Astrocyte (in vitro differentiated cells and primary cell): ENCODE measurements around the gene LBX2. TPM values are rescaled to one million over a fixed set of nuclear protein-coding genes. Genes with fewer than 3 reads are reported as not detected.

Experiments used
- DNase-seq: peaks from one replicate; pipeline ENCODE4 v3.0.0-alpha.2; 2010; ENCODE audit warnings: low read depth
- FAIRE-seq: peaks from 2 replicates; lab custom pipeline; 2011; peaks lifted over from hg19 to GRCh38; lab: Jason Lieb, UNC
- H2AFZ ChIP-seq: 2 replicates; pipeline ENCODE4 v1.6.0; 2012; ENCODE audit warnings: low read depth, low read length, inconsistent platforms
- H3K27ac ChIP-seq: 2 replicates; pipeline ENCODE4 v1.5.1; 2011; ENCODE audit warnings: low read depth, low read length, inconsistent platforms
- H3K27me3 ChIP-seq: 2 replicates; pipeline ENCODE4 v1.6.0; 2011; ENCODE audit warnings: low read length, inconsistent platforms; ENCODE audit not compliant: insufficient read depth
- H3K36me3 ChIP-seq: 2 replicates; pipeline ENCODE4 v1.5.1; 2011; ENCODE audit warnings: low read length, inconsistent platforms; ENCODE audit not compliant: insufficient read depth
- H3K4me1 ChIP-seq: 2 replicates; pipeline ENCODE4 v1.5.1; 2011; ENCODE audit warnings: low read length, inconsistent platforms; ENCODE audit not compliant: insufficient read depth
- H3K4me2 ChIP-seq: 2 replicates; pipeline ENCODE4 v1.6.0; 2012; ENCODE audit warnings: low read length, inconsistent platforms
- H3K4me3 ChIP-seq: 2 replicates; pipeline ENCODE4 v1.5.1; 2011; ENCODE audit warnings: low read depth, mild to moderate bottlenecking, low read length, inconsistent platforms; ENCODE audit not compliant: insufficient read depth
- H3K79me2 ChIP-seq: 2 replicates; pipeline ENCODE4 v1.6.0; 2012; ENCODE audit warnings: mild to moderate bottlenecking, low read length, inconsistent platforms; ENCODE audit not compliant: insufficient read depth
- H3K9ac ChIP-seq: 2 replicates; pipeline ENCODE4 v1.6.0; 2012; ENCODE audit warnings: mild to moderate bottlenecking, low read length, inconsistent platforms
- H3K9me3 ChIP-seq: 2 replicates; pipeline ENCODE4 v1.5.1; 2012; ENCODE audit warnings: low read depth, mild to moderate bottlenecking, low read length, inconsistent platforms; ENCODE audit not compliant: insufficient read depth
- H4K20me1 ChIP-seq: 2 replicates; pipeline ENCODE4 v1.6.0; 2012; ENCODE audit warnings: low read length, inconsistent platforms; ENCODE audit not compliant: insufficient read depth
- H3K27ac Mint-ChIP-seq: one replicate; pipeline ENCODE4 v1.8.0; 2021; ENCODE audit warnings: mild to moderate bottlenecking, mixed read lengths; ENCODE audit not compliant: unreplicated experiment
- H3K27me3 Mint-ChIP-seq: one replicate; pipeline ENCODE4 v1.8.0; 2021; ENCODE audit warnings: low read depth, mixed read lengths; ENCODE audit not compliant: unreplicated experiment
- H3K36me3 Mint-ChIP-seq: one replicate; pipeline ENCODE4 v1.8.0; 2021; ENCODE audit warnings: low read depth, mixed read lengths; ENCODE audit not compliant: unreplicated experiment
- H3K4me1 Mint-ChIP-seq: one replicate; pipeline ENCODE4 v1.8.0; 2021; ENCODE audit warnings: low read depth, mixed read lengths; ENCODE audit not compliant: unreplicated experiment
- H3K4me3 Mint-ChIP-seq: one replicate; pipeline ENCODE4 v1.8.0; 2021; ENCODE audit warnings: mild to moderate bottlenecking, moderate library complexity, mixed read lengths; ENCODE audit not compliant: unreplicated experiment
- H3K9me3 Mint-ChIP-seq: one replicate; pipeline ENCODE4 v1.8.0; 2021; ENCODE audit warnings: mild to moderate bottlenecking, mixed read lengths; ENCODE audit not compliant: unreplicated experiment
- EZH2 ChIP-seq: IDR thresholded peaks from 2 replicates; pipeline ENCODE4 v1.6.1; 2012; ENCODE audit warnings: mild to moderate bottlenecking, low read length, inconsistent platforms; ENCODE audit not compliant: insufficient read depth
- total RNA-seq: library from RNA; stranded (reverse); gene quantifications from 2 replicates; pipeline ENCODE4 v1.2.1, GENCODE V29; 2021
- TF ChIP-seq, protein P1 (sequence below): IDR thresholded peaks from 2 replicates; pipeline ENCODE4 v1.5.1; 2011; ENCODE audit warnings: low read depth, mild to moderate bottlenecking, inconsistent platforms, low read length, moderate library complexity; ENCODE audit not compliant: insufficient read depth

LBX2 gene
- total RNA-seq, 1 donor from 2014 or later, result 1.0 TPM

DNA sequence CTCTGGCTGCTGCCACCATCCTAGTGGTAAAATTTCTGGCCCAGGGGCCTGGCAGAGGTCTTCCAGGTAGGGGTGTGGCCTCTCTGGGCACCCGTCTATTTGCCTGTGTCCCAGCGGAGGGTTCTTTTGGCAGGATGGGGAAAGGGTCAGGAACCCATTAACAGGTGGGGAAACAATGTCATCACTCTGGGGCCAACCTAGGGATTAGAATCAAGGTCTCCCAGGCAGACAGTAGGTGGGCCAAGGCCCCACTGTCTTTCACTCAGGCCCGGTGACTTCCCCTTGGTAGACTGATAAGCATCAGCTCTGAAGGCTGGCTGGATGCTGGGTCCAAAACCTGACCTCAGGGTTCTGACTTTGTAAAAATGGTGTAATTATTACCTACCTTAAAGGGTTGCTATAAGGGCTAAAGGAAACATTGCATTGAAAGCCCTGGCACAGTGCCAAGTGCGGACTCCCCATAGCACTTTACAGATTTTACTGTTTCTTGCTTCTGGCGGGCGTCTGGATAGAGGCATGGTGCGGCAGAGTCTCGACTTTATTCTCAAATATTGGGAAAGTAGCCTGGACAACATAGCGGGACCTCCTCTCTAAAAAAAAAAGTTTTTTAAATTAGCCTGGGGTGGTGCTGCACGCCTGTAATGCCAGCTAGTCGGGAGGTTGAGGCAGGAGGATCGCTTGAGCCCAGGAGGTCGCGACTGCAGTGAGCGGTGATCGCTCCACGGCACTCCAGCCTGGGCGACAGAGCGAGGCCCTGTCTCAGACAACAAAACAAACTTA, 2.2 kb downstream of the LBX2 start:
- peak overlapping the region; percentile 85 for H3K4me2 ChIP-seq

DNA sequence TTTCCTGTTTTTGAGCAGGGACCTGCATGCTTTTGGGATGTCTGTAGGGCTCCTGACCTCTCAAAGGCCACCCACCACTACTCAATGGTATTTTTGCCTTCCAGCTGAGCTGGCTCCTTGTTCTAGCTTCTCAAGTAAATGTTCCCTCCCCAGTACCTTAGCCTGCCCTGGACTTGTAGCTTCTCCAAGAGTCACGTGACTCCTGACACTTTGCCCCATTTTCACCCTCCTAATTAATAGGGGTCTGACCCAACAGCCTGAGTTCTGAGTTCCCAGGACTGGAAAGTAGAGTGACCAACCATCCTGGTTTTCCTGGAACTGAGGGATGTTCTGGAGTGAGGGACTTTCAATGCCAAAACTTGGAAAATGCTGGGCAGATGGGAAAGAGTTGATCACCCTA, 4.0 kb downstream of the LBX2 start:
- Histone ChIP-seq H3K9ac (no peak overlapping the region), H4K20me1 (no peaks in the 10 kb centered on the region), H3K27ac (no peak overlapping the region), H3K4me3 (no peak overlapping the region), H3K4me1 (peaks cover 18% of the 10 kb centered on the region), H2AFZ (no peak overlapping the region), H3K79me2 (no peaks in the 10 kb centered on the region), H3K9me3 (no peaks in the 10 kb centered on the region), H3K4me2 (no peak overlapping the region), H3K36me3 (peaks cover 6% of the 10 kb centered on the region), H3K27me3 (peaks cover 32% of the 10 kb centered on the region)
- no peaks in the 10 kb centered on the region for H3K9me3 Mint-ChIP-seq
- peaks cover 30% of the 10 kb centered on the region for H3K36me3 Mint-ChIP-seq
- H3K4me1 Mint-ChIP-seq, result peaks cover 14% of the 10 kb centered on the region
- TF ChIP-seq EZH2, result no peak
- no peak overlapping the region for H3K27ac Mint-ChIP-seq
- FAIRE-seq, result no peak
- peaks cover 44% of the 10 kb centered on the region for H3K27me3 Mint-ChIP-seq
- H3K4me3 Mint-ChIP-seq, result no peak overlapping the region
- DNase-seq, result no peak

More for the DNA sequence above, 2.2 kb downstream of the LBX2 start:
- Mint-ChIP-seq H3K4me3 (peak overlapping the region; percentile 34), H3K9me3 (no peaks in the 10 kb centered on the region), H3K4me1 (peaks cover 14% of the 10 kb centered on the region), H3K27ac (peak overlapping the region; percentile 66), H3K27me3 (peaks cover 62% of the 10 kb centered on the region), H3K36me3 (peaks cover 15% of the 10 kb centered on the region)
- peaks cover 18% of the 10 kb centered on the region for H3K4me1 ChIP-seq
- TF ChIP-seq EZH2, result no peak
- TF ChIP-seq, protein P1, sequence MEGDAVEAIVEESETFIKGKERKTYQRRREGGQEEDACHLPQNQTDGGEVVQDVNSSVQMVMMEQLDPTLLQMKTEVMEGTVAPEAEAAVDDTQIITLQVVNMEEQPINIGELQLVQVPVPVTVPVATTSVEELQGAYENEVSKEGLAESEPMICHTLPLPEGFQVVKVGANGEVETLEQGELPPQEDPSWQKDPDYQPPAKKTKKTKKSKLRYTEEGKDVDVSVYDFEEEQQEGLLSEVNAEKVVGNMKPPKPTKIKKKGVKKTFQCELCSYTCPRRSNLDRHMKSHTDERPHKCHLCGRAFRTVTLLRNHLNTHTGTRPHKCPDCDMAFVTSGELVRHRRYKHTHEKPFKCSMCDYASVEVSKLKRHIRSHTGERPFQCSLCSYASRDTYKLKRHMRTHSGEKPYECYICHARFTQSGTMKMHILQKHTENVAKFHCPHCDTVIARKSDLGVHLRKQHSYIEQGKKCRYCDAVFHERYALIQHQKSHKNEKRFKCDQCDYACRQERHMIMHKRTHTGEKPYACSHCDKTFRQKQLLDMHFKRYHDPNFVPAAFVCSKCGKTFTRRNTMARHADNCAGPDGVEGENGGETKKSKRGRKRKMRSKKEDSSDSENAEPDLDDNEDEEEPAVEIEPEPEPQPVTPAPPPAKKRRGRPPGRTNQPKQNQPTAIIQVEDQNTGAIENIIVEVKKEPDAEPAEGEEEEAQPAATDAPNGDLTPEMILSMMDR, result no peak
- H4K20me1 ChIP-seq, result no peaks in the 10 kb centered on the region
- H3K27ac ChIP-seq, result no peak overlapping the region
- FAIRE-seq, result no peak
- DNase-seq, result no peak
- no peak overlapping the region for H3K4me3 ChIP-seq
- no peak overlapping the region for H2AFZ ChIP-seq
- peaks cover 42% of the 10 kb centered on the region for H3K27me3 ChIP-seq
- no peaks in the 10 kb centered on the region for H3K9me3 ChIP-seq
- no peaks in the 10 kb centered on the region for H3K79me2 ChIP-seq
- no peak overlapping the region for H3K9ac ChIP-seq
- no peaks in the 10 kb centered on the region for H3K36me3 ChIP-seq

DNA sequence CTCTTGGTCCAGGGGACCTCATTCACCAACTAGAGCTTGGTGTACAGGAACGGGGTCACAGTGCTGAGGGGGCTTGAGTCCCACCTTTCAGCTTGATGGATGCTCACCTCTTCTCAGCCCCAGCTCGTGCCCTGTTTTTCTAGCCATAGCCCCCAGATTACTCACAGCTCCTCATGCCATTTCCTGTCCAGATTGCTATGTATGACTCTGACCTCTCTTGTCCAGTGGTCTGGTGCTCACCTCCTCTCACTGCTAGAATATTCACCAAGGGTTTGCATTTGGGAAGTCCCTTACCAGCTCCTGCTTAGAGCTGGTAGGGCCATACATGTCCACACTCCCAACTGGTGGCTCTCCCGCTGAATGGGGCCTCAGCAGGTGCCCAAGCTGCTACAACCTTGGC, 5.9 kb downstream of the LBX2 start:
- no peak for TF ChIP-seq EZH2
- TF ChIP-seq, protein P1, result no peak
- no peak overlapping the region for H3K27ac Mint-ChIP-seq
- Histone ChIP-seq H3K79me2 (no peaks in the 10 kb centered on the region), H3K4me1 (peaks cover 16% of the 10 kb centered on the region), H3K27me3 (peaks cover 17% of the 10 kb centered on the region), H3K27ac (no peak overlapping the region), H3K4me2 (no peak overlapping the region), H3K9me3 (no peaks in the 10 kb centered on the region), H3K36me3 (peaks cover 6% of the 10 kb centered on the region), H4K20me1 (peaks cover 7% of the 10 kb centered on the region), H3K9ac (no peak overlapping the region), H2AFZ (no peak overlapping the region), H3K4me3 (no peak overlapping the region)
- H3K4me1 Mint-ChIP-seq, result peaks cover 15% of the 10 kb centered on the region
- DNase-seq (no peak), FAIRE-seq (no peak)
- peaks cover 38% of the 10 kb centered on the region for H3K36me3 Mint-ChIP-seq
- peaks cover 30% of the 10 kb centered on the region for H3K27me3 Mint-ChIP-seq
- no peaks in the 10 kb centered on the region for H3K9me3 Mint-ChIP-seq
- peak overlapping the region; percentile 6 for H3K4me3 Mint-ChIP-seq
